Neuronal stem cell (in vitro differentiated cells): ENCODE measurements around the gene TFB2M.

Source experiments
- DNase-seq: peaks from one replicate; pipeline ENCODE4 v3.0.0-alpha.2; 2013; ENCODE audit warnings: low spot score
- H2AFZ ChIP-seq: one replicate; pipeline ENCODE4 v1.6.1; 2013; ENCODE audit warnings: mild to moderate bottlenecking, low read length, inconsistent platforms
- H2AK5ac ChIP-seq: 2 replicates; pipeline ENCODE4 v1.6.1; 2013; ENCODE audit warnings: low read depth, mild to moderate bottlenecking, inconsistent platforms, low read length, moderate library complexity, mixed read lengths
- H2BK120ac ChIP-seq: 2 replicates; pipeline ENCODE4 v1.6.1; 2013; ENCODE audit warnings: low read depth, mild to moderate bottlenecking, inconsistent platforms, low read length, moderate library complexity, mixed read lengths
- H2BK12ac ChIP-seq: one replicate; pipeline ENCODE4 v1.6.1; 2013; ENCODE audit warnings: low read length, inconsistent platforms
- H2BK15ac ChIP-seq: 2 replicates; pipeline ENCODE4 v1.6.1; 2013; ENCODE audit warnings: mild to moderate bottlenecking, low read length, inconsistent platforms, mixed read lengths
- H2BK5ac ChIP-seq: one replicate; pipeline ENCODE4 v1.6.1; 2013; ENCODE audit warnings: inconsistent platforms, mild to moderate bottlenecking, low read length, moderate library complexity
- H3K14ac ChIP-seq: one replicate; pipeline ENCODE4 v1.6.1; 2013; ENCODE audit warnings: low read length, inconsistent platforms
- H3K18ac ChIP-seq: 2 replicates; pipeline ENCODE4 v1.6.1; 2013; ENCODE audit warnings: low read length, inconsistent platforms
- H3K23ac ChIP-seq: 2 replicates; pipeline ENCODE4 v1.6.1; 2013; ENCODE audit warnings: low read depth, mild to moderate bottlenecking, mixed read lengths, low read length, inconsistent platforms; ENCODE audit not compliant: poor library complexity
- H3K27ac ChIP-seq: replicated peaks from 3 replicates; pipeline ENCODE4 v1.5.1; 2013; ENCODE audit warnings: low read length, inconsistent platforms
- H3K27me3 ChIP-seq, 3 experiments: 2 replicates each; pipeline ENCODE4 v1.6.1; 2013; ENCODE audit warnings: low read length in 3 of 3, mild to moderate bottlenecking in 2 of 3, inconsistent platforms in 1 of 3, low read depth in 1 of 3, mixed read lengths in 1 of 3, moderate library complexity in 1 of 3; ENCODE audit not compliant: control insufficient read depth in 3 of 3, insufficient read depth in 3 of 3
- H3K36me3 ChIP-seq, 2 donors: replicated peaks in 1 of 2; 2 replicates each; pipeline ENCODE4 v1.6.1; 2013; ENCODE audit warnings: low read length in 2 of 2; ENCODE audit not compliant: control insufficient read depth in 2 of 2, insufficient read depth in 2 of 2
- H3K4ac ChIP-seq: 2 replicates; pipeline ENCODE4 v1.6.1; 2013; ENCODE audit warnings: inconsistent platforms, mild to moderate bottlenecking, low read length, moderate library complexity
- H3K4me1 ChIP-seq, 2 donors: 1 replicate in 1 of 2; 2 replicates in 1 of 2; pipeline ENCODE4 v1.6.1; 2013; ENCODE audit warnings: low read length in 2 of 2, low read depth in 1 of 2; ENCODE audit not compliant: control insufficient read depth in 2 of 2, insufficient read depth in 1 of 2
- H3K4me2 ChIP-seq: one replicate; pipeline ENCODE4 v1.6.1; 2013; ENCODE audit warnings: mild to moderate bottlenecking, low read length, inconsistent platforms; ENCODE audit not compliant: insufficient read depth, poor library complexity, severe bottlenecking
- H3K4me3 ChIP-seq, 2 donors: 2 replicates each; pipeline ENCODE4 v1.5.1; 2013; ENCODE audit warnings: low read length in 2 of 2, mild to moderate bottlenecking in 2 of 2, inconsistent platforms in 1 of 2, moderate library complexity in 1 of 2
- H3K79me1 ChIP-seq: one replicate; pipeline ENCODE4 v1.6.1; 2013; ENCODE audit warnings: low read depth, mild to moderate bottlenecking, inconsistent platforms, low read length, moderate library complexity
- H3K9ac ChIP-seq: one replicate; pipeline ENCODE4 v1.6.1; 2013; ENCODE audit warnings: mild to moderate bottlenecking, low read depth, low read length, inconsistent platforms; ENCODE audit not compliant: poor library complexity
- H3K9me3 ChIP-seq, 2 donors: replicated peaks in 1 of 2; 2 replicates each; pipeline versions ENCODE3 to v1.6.1; 2013; ENCODE audit warnings: low read length in 2 of 2, mild to moderate bottlenecking in 2 of 2, inconsistent platforms in 1 of 2, low read depth in 1 of 2, mixed read lengths in 1 of 2, moderate library complexity in 1 of 2; ENCODE audit not compliant: control insufficient read depth in 2 of 2, insufficient read depth in 1 of 2
- H4K8ac ChIP-seq: one replicate; pipeline ENCODE4 v1.6.1; 2013; ENCODE audit warnings: low read depth, mild to moderate bottlenecking, inconsistent platforms, low read length, moderate library complexity
- H4K91ac ChIP-seq: one replicate; pipeline ENCODE4 v1.6.1; 2013; ENCODE audit warnings: low read length, low read depth, mild to moderate bottlenecking, inconsistent platforms; ENCODE audit not compliant: poor library complexity
- WGBS, 2 donors: extraction: QIAGEN DNeasy Blood & Tissue Kit; methylation state at CpG; one replicate each; pipeline ENCODE4 v1.1.7; 2013; ENCODE audit warnings: missing lambda C conversion rate in 2 of 2, mixed read lengths in 1 of 2; ENCODE audit not compliant: insufficient read length in 2 of 2, insufficient replicate concordance in 1 of 2; ENCODE audit errors: extremely low coverage in 2 of 2; 5-methylcytosine and 5-hydroxymethylcytosine counted together

The TFB2M gene

DNA sequence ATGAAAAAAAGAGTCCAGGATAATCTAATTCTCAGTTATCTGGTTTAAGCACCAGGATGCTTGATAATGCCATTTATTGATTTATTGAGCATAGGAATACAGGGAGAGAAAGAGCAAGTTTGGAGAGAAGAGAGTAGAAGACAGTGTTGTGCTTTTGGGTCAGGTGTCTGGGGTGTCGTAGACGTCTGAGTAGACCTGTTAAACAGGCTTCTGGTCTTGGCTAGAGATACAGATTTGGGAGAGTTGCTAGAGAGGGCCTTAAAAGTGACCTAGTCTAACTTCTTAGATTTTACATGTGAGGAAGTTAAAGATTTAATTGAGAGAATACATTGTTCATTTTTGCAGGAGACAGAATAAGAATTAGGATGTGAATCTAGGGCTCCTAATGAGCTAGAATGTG, 34.5 kb upstream of the TFB2M start:
- Histone ChIP-seq H3K4me3 (no peak overlapping the region), H3K4me1 (no peaks in the 10 kb centered on the region), H3K4ac (no peak overlapping the region), H3K9ac (no peak overlapping the region), H2BK15ac (no peak overlapping the region), H3K14ac (no peak overlapping the region), H3K27me3 (no peaks in the 10 kb centered on the region), H4K8ac (no peak overlapping the region), H2AFZ (no peak overlapping the region), H4K91ac (no peak overlapping the region), H3K36me3 (no peaks in the 10 kb centered on the region), H3K23ac (no peak overlapping the region), H2AK5ac (no peak overlapping the region), H2BK120ac (no peak overlapping the region), H2BK12ac (no peak overlapping the region), H3K79me1 (no peaks in the 10 kb centered on the region), H3K18ac (no peak overlapping the region), H3K4me2 (no peak overlapping the region), H3K9me3 (peaks cover 0 to 2% of the 10 kb centered on the region in 2 donors), H3K27ac (no peak overlapping the region), H2BK5ac (no peak overlapping the region)
- no CpG with 5 or more reads among the region's 2 CpGs for WGBS, 2 donors
- DNase-seq: no peak

DNA sequence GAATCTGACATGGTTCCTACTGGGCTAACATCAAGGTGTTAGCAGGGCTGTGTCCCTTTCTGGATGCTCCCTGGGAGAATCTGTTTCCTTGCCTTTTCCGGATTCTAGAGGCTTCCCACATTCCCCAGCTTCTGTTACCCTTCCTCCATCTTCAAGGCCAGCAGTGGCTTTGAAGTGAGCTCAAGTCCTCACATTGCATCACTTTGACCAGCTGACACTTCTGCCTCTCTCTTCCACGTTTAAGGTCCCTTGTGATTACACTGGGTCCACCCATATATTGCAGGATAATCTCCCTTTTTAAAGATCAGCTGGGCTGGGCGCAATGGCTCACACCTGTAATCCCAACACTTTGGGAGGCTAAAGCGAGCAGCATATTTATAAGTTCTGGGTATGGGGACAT, 33.3 kb upstream of the TFB2M start:
- no peak overlapping the region for H2AFZ ChIP-seq
- H2AK5ac ChIP-seq: no peak overlapping the region
- H2BK120ac ChIP-seq: no peak overlapping the region
- no peaks in the 10 kb centered on the region for H3K4me1 ChIP-seq
- H3K79me1 ChIP-seq: no peaks in the 10 kb centered on the region
- no peaks in the 10 kb centered on the region for H3K27me3 ChIP-seq
- H3K9ac ChIP-seq: no peak overlapping the region
- no peak for DNase-seq
- no peak overlapping the region for H3K23ac ChIP-seq
- no peak overlapping the region for H4K8ac ChIP-seq
- peaks cover 0 to 2% of the 10 kb centered on the region in 2 donors for H3K9me3 ChIP-seq
- no peak overlapping the region for H2BK5ac ChIP-seq
- H2BK15ac ChIP-seq: no peak overlapping the region
- H3K18ac ChIP-seq: no peak overlapping the region
- WGBS, 2 donors: no CpG with 5 or more reads among the region's 4 CpGs
- no peak overlapping the region for H4K91ac ChIP-seq
- no peak overlapping the region for H2BK12ac ChIP-seq
- H3K36me3 ChIP-seq: peaks cover 0 to 2% of the 10 kb centered on the region in 2 donors
- no peak overlapping the region for H3K27ac ChIP-seq
- no peak overlapping the region for H3K4ac ChIP-seq
- H3K14ac ChIP-seq: no peak overlapping the region
- H3K4me3 ChIP-seq: no peak overlapping the region
- H3K4me2 ChIP-seq: no peak overlapping the region

DNA sequence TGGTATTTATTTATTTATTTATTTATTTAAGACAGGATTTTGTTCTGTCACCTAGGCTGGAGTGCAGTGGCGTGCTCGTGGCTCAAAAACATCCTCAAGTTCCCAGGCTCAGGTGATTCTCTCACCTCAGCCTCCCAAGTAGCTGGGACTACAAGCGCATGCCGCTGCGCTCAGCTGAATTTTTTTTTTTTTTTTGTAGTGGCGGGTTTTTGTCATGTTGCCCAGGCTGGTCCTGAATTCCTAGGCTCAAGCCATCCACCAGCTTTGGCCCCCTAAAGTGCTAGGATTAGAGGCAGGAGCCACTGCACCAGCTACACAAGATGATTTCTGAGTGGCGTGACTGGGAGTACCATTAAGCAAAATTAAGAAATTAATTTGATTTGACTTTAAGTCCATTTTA, 31.9 kb upstream of the TFB2M start:
- Histone ChIP-seq H2BK12ac (no peak overlapping the region), H4K91ac (no peak overlapping the region), H3K9ac (no peak overlapping the region), H3K18ac (no peak overlapping the region), H2BK5ac (no peak overlapping the region), H3K23ac (no peak overlapping the region), H2AFZ (no peak overlapping the region), H3K4me1 (no peaks in the 10 kb centered on the region), H3K79me1 (no peaks in the 10 kb centered on the region), H2AK5ac (no peak overlapping the region), H2BK15ac (no peak overlapping the region), H3K4me2 (no peak overlapping the region), H3K4me3 (no peak overlapping the region), H3K4ac (no peak overlapping the region), H2BK120ac (no peak overlapping the region), H4K8ac (no peak overlapping the region), H3K27ac (no peak overlapping the region), H3K9me3 (no peaks in the 10 kb centered on the region), H3K36me3 (peaks cover 0 to 2% of the 10 kb centered on the region in 2 donors), H3K27me3 (no peaks in the 10 kb centered on the region), H3K14ac (no peak overlapping the region)
- no CpG with 5 or more reads among the region's 7 CpGs for WGBS, 2 donors
- no peak for DNase-seq

DNA sequence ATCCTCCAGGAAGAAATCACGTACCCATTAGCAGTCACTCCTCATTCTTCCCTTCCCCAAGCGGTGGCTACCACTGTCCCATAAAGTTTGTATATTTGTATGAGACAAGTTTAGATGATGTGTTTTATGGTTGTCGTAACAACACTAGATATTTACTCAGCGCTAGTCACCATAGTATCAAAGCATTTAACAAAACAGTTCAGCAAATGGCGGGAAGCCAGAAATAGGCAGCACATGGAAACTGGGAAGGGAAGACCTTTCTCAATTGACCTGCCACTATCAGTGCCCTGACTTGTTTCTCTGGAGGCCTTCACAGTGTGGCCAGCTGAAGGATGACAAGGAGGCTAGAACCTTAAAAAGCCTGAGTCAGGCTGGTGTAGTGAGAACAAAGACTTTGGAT, 31.3 kb upstream of the TFB2M start:
- Histone ChIP-seq H3K36me3 (peaks cover 0 to 2% of the 10 kb centered on the region in 2 donors), H3K4me1 (no peaks in the 10 kb centered on the region)

More for the DNA sequence above, 31.3 kb upstream of the TFB2M start:
- Histone ChIP-seq H3K9ac (no peak overlapping the region), H2BK120ac (no peak overlapping the region), H3K4me2 (no peak overlapping the region), H3K79me1 (no peaks in the 10 kb centered on the region), H2BK5ac (no peak overlapping the region), H2AFZ (no peak overlapping the region), H3K23ac (no peak overlapping the region), H3K27ac (no peak overlapping the region), H3K14ac (no peak overlapping the region), H3K9me3 (no peaks in the 10 kb centered on the region), H3K4ac (no peak overlapping the region), H3K27me3 (no peaks in the 10 kb centered on the region), H2BK15ac (no peak overlapping the region), H3K4me3 (no peak overlapping the region), H2AK5ac (no peak overlapping the region), H3K18ac (no peak overlapping the region), H4K91ac (no peak overlapping the region), H2BK12ac (no peak overlapping the region), H4K8ac (no peak overlapping the region)
- no peak for DNase-seq
- no CpG with 5 or more reads among the region's 5 CpGs for WGBS, 2 donors
